ENCODE data around the gene GSG1L. TPM values are rescaled to one million over a fixed set of nuclear protein-coding genes. Genes with fewer than 3 reads are reported as not detected.

The GSG1L gene
- total RNA-seq (2022; extraction: Qiagen RNA extraction), result 0.05 to 0.15 TPM (median 0.08 TPM) in 4 of 5 replicates, not detected in the other

GRCh38 chr16:28063591-28064061 is at the start of gene GSG1L:
GSG1L (minus strand) TSS chr16:28063714; CDS start chr16:28063424, 290 bp downstream.

Other genes starting within 250 kb of the GSG1L start
- gene XPO6, start 148.3 kb upstream of the GSG1L start, total RNA-seq (2022; extraction: Qiagen RNA extraction), result 72.7 to 100 TPM (median 97.3 TPM) in 5 replicates
- gene SBK1, start 228.8 kb upstream of the GSG1L start, total RNA-seq (2022; extraction: Qiagen RNA extraction), result 0.26 to 0.34 TPM (median 0.29 TPM) in 5 replicates